SU-DHL-6 (cell line): ENCODE data around the gene CDIP1.

ENCODE experiments used
- CTCF ChIP-seq: fragments of 200-600 bp; sonication (generic); IDR thresholded peaks from one replicate; pipeline ENCODE4 v1.5.1; 2017; ENCODE audit warnings: antibody characterized with exemption, mild to moderate bottlenecking, low read length, moderate library complexity; ENCODE audit not compliant: insufficient read depth, poor library complexity, severe bottlenecking
- EZH2phosphoT487 ChIP-seq: fragments of 200-600 bp; sonication (generic), shearing (Covaris generic); conservative IDR thresholded peaks from 2 replicates; pipeline ENCODE4 v1.6.1; 2018; ENCODE audit warnings: mild to moderate bottlenecking, antibody characterized with exemption, low read length, moderate library complexity, mixed read lengths

- TF ChIP-seq CTCF (no peak), EZH2phosphoT487 (no peak)
These were observed 19.1 kb downstream of the CDIP1 start for GRCh38 chr16:4519274-4520058.
